Osteoblast (primary cell): ENCODE measurements around the gene AP3B2. TPM values are rescaled to one million over a fixed set of nuclear protein-coding genes. Genes with fewer than 3 reads are reported as not detected.

Experiments used
- DNase-seq: peaks from one replicate; pipeline ENCODE4 v3.0.0; 2011; ENCODE audit warnings: low spot score, mixed read lengths; ENCODE audit not compliant: insufficient read length; ENCODE audit errors: missing footprints
- H2AFZ ChIP-seq: 2 replicates; pipeline ENCODE4 v1.6.0; 2011; ENCODE audit warnings: mild to moderate bottlenecking, low read length
- H3K27ac ChIP-seq: 2 replicates; pipeline ENCODE4 v1.5.1; 2011; ENCODE audit warnings: mild to moderate bottlenecking, low read depth, low read length, moderate library complexity
- H3K27me3 ChIP-seq: 2 replicates; pipeline ENCODE4 v1.6.0; 2012; ENCODE audit warnings: mild to moderate bottlenecking, control low read depth, inconsistent platforms, low read length, moderate library complexity; ENCODE audit not compliant: insufficient read depth
- H3K36me3 ChIP-seq: 2 replicates; pipeline ENCODE4 v1.5.1; 2011; ENCODE audit warnings: mild to moderate bottlenecking, low read length, control low read depth, moderate library complexity; ENCODE audit not compliant: insufficient read depth
- H3K4me1 ChIP-seq: 2 replicates; pipeline ENCODE4 v1.5.1; 2011; ENCODE audit warnings: mild to moderate bottlenecking, low read length, control low read depth, moderate library complexity; ENCODE audit not compliant: insufficient read depth
- H3K4me2 ChIP-seq: 2 replicates; pipeline ENCODE4 v1.6.0; 2011; ENCODE audit warnings: mild to moderate bottlenecking, low read length; ENCODE audit not compliant: insufficient read depth
- H3K4me3 ChIP-seq: fragments of 200-600 bp; sonication (generic); 3 replicates; pipeline ENCODE4 v1.5.1; 2012; ENCODE audit warnings: mild to moderate bottlenecking, low read length, inconsistent platforms; ENCODE audit not compliant: insufficient read depth
- H3K79me2 ChIP-seq: 2 replicates; pipeline ENCODE4 v1.6.0; 2012; ENCODE audit warnings: mild to moderate bottlenecking, low read length, control low read depth, inconsistent platforms; ENCODE audit not compliant: insufficient read depth
- H3K9me3 ChIP-seq: 2 replicates; pipeline ENCODE4 v1.5.1; 2011; ENCODE audit warnings: low read depth, low read length, control low read depth
- H4K20me1 ChIP-seq: 2 replicates; pipeline ENCODE4 v1.6.0; 2012; ENCODE audit warnings: mild to moderate bottlenecking, low read length, control low read depth; ENCODE audit not compliant: insufficient read depth
- total RNA-seq: library from RNA; depleted of rRNA; stranded (reverse); fragments of >200 nt; gene quantifications from 2 replicates; pipeline ENCODE4 v1.2.3, GENCODE V29; 2012
- TF ChIP-seq, protein P1 (sequence below): IDR thresholded peaks from 2 replicates; pipeline ENCODE4 v1.5.1; 2011; ENCODE audit warnings: mild to moderate bottlenecking, low read depth, low read length, moderate library complexity; ENCODE audit errors: extremely low read depth

Gene AP3B2
- total RNA-seq, 1 donor = 0.36 TPM

DNA sequence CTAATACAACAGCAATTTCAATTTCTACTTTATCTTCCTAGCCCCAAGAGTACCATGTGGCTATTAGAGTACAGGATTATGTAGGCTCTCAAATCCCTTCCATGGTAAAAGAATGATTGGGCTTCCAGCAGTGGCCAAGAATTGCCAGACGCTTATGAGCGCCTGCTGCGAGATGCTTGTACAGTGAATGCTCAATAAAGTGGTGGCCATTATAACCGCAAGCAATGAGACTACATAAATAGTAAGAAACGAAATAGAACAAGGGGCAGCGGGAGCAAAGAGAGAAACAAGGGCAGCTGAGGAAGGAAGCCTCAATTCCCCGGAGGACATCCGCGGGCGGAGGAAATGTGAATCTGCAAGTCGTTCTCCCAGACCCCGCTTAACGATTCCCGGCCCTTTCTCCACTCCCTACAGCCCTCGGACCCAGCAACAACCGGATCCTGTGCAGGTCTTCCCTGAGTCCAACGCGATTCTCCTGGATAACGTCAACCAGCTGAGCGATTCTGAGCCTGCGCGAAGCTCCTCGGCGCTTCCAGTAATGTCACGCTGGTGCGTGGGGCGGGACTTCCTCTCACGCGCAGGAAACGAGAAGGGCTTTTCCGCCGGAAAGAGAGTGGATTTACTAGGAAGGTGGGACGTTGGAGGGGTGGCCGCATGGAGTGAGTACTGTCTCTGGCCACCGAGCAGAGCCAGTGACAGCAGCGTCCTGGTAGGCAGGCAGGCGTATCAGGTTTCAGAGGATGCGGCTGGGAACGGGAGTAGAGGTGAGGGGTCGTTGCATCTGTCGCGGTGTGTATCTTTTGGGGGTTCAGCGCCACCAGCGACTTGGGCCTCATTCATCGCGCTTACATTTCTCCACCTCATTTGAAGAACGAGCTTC, 40.5 kb upstream of the AP3B2 start:
- peaks cover 15% of the 10 kb centered on the region for H3K4me1 ChIP-seq
- peaks cover 3% of the 10 kb centered on the region for H4K20me1 ChIP-seq
- H3K9me3 ChIP-seq = no peaks in the 10 kb centered on the region
- peak overlapping the region; percentile 100 for H3K4me3 ChIP-seq
- peaks cover 53% of the 10 kb centered on the region for H3K79me2 ChIP-seq
- peaks cover 13% of the 10 kb centered on the region for H3K36me3 ChIP-seq
- peak overlapping the region; percentile 89 for H3K4me2 ChIP-seq
- DNase-seq = peak; percentile 93
- peak overlapping the region; percentile 91 for H3K27ac ChIP-seq
- H2AFZ ChIP-seq = peak overlapping the region; percentile 98
- no peaks in the 10 kb centered on the region for H3K27me3 ChIP-seq
- TF ChIP-seq, protein P1, sequence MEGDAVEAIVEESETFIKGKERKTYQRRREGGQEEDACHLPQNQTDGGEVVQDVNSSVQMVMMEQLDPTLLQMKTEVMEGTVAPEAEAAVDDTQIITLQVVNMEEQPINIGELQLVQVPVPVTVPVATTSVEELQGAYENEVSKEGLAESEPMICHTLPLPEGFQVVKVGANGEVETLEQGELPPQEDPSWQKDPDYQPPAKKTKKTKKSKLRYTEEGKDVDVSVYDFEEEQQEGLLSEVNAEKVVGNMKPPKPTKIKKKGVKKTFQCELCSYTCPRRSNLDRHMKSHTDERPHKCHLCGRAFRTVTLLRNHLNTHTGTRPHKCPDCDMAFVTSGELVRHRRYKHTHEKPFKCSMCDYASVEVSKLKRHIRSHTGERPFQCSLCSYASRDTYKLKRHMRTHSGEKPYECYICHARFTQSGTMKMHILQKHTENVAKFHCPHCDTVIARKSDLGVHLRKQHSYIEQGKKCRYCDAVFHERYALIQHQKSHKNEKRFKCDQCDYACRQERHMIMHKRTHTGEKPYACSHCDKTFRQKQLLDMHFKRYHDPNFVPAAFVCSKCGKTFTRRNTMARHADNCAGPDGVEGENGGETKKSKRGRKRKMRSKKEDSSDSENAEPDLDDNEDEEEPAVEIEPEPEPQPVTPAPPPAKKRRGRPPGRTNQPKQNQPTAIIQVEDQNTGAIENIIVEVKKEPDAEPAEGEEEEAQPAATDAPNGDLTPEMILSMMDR = no peak

DNA sequence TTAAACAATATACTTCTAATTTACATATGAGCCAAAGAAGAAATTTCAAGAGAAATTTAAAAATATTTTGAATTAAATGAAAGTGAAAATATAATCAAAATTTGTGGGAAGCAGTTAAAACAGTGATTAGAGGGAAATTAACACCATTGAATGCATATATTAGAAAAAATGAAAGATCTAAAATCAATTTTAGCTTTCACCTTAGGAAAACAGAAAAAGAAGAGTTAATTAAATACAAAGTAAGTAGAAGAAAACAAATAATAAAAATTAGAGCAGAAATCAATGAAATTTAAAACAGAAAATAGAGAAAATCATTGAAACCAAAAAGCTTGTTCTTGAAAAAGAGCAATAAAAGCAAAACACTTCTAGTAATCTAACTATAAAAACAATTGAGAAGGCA, 38.6 kb upstream of the AP3B2 start:
- TF ChIP-seq, protein P1 = no peak
- Histone ChIP-seq H3K9me3 (no peaks in the 10 kb centered on the region), H2AFZ (no peak overlapping the region), H3K36me3 (no peaks in the 10 kb centered on the region), H3K79me2 (peaks cover 35% of the 10 kb centered on the region), H3K27me3 (no peaks in the 10 kb centered on the region), H3K4me3 (no peak overlapping the region), H3K4me2 (no peak overlapping the region), H3K4me1 (peaks cover 15% of the 10 kb centered on the region), H3K27ac (no peak overlapping the region), H4K20me1 (no peaks in the 10 kb centered on the region)
- DNase-seq = no peak

DNA sequence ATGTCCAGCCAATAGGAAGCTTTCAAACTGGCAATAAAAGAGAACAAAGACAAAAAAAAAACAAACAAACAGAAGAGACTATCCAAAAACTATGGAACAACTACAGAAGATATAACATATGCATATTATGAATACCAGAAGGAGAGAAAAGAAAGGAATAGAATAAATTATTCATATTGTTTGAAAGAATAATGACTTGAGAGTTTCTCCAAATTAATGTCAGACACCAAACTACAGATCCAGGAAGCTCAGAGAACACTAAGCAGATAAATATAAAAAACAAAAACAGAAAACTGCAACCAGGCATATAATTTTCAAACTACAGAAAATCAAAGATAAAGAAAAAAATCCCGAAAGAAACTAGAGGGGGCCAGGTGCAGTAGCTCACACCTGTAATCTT, 34.1 kb upstream of the AP3B2 start:
- Histone ChIP-seq H3K4me1 (peaks cover 2% of the 10 kb centered on the region), H3K36me3 (no peaks in the 10 kb centered on the region), H3K4me2 (no peak overlapping the region), H3K27ac (no peak overlapping the region), H3K79me2 (no peaks in the 10 kb centered on the region), H3K9me3 (no peaks in the 10 kb centered on the region), H3K4me3 (no peak overlapping the region), H2AFZ (no peak overlapping the region), H3K27me3 (no peaks in the 10 kb centered on the region), H4K20me1 (no peaks in the 10 kb centered on the region)
- no peak for DNase-seq
- TF ChIP-seq, protein P1 = no peak

DNA sequence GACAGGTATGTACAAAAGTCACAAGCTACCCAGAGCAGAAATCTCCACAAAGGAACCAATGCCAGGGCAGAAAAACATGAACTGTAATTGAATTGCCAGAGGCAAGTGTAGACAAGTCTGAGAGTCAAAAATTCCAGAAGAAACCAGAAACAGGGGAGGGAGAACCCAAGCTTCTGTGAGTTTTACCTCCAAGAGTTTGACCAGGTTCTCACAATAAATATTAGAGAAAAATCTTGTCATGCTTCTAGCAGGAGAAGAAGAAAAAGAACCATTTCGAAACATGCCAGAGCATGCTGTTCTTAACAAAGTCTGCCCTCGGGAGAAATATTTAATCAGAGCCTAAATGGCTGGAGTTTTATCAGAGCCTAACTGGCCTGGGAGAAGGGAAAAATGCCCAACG, 32.5 kb upstream of the AP3B2 start:
- Histone ChIP-seq H3K4me3 (no peak overlapping the region), H3K79me2 (no peaks in the 10 kb centered on the region), H3K4me2 (no peak overlapping the region), H3K9me3 (no peaks in the 10 kb centered on the region), H3K36me3 (no peaks in the 10 kb centered on the region), H3K4me1 (peaks cover 2% of the 10 kb centered on the region), H3K27me3 (no peaks in the 10 kb centered on the region), H4K20me1 (no peaks in the 10 kb centered on the region), H3K27ac (no peak overlapping the region), H2AFZ (no peak overlapping the region)
- DNase-seq = no peak
- TF ChIP-seq, protein P1 = no peak
